PC-9 (cell line): ENCODE measurements around the gene PNMA8C.

Experiments
- EZH2 ChIP-seq: fragments of 200-600 bp; sonication (generic); IDR thresholded peaks from 2 replicates; pipeline ENCODE4 v1.8.0; 2017; ENCODE audit warnings: antibody characterized with exemption, low read depth
- TF ChIP-seq, protein P1 (sequence below): fragments of 200-600 bp; sonication (generic); conservative IDR thresholded peaks from 2 replicates; pipeline ENCODE4 v1.6.1; 2017; ENCODE audit warnings: mixed run types, antibody characterized with exemption, mild to moderate bottlenecking, moderate library complexity

DNA sequence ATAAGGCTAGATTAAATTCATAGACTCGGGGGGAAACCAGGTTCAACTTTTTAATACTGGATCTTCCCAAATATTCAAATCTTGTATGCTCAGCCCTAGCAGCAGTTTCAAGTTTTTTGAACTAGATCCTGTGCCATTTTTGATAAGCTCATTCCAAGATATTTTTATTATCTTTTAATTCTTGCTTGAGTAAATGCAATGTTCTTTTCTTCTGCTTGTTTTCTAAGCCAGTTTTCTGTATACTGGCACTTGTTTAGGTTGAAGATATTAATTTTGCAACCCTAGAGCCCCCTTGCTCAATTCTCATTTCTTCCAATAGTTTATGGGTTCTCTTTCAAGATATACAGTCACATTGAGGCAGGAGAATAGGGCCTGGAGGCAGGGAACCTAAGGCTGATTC lies 13.1 kb upstream of the PNMA8C start:
- TF ChIP-seq, protein P1, sequence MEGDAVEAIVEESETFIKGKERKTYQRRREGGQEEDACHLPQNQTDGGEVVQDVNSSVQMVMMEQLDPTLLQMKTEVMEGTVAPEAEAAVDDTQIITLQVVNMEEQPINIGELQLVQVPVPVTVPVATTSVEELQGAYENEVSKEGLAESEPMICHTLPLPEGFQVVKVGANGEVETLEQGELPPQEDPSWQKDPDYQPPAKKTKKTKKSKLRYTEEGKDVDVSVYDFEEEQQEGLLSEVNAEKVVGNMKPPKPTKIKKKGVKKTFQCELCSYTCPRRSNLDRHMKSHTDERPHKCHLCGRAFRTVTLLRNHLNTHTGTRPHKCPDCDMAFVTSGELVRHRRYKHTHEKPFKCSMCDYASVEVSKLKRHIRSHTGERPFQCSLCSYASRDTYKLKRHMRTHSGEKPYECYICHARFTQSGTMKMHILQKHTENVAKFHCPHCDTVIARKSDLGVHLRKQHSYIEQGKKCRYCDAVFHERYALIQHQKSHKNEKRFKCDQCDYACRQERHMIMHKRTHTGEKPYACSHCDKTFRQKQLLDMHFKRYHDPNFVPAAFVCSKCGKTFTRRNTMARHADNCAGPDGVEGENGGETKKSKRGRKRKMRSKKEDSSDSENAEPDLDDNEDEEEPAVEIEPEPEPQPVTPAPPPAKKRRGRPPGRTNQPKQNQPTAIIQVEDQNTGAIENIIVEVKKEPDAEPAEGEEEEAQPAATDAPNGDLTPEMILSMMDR, result no peak
- no peak for TF ChIP-seq EZH2
